Trophoblast cell (in vitro differentiated cells and primary cell): Measurements from ENCODE around the gene C4orf46. TPM values are rescaled to one million over a fixed set of nuclear protein-coding genes. Genes with fewer than 3 reads are reported as not detected.
"Not testable (repeated sequence)": the region's sequence is repeated elsewhere in the genome, so short reads cannot be mapped to it uniquely, and the experiment has no call there.

Experiments used
- DNase-seq, 2 donors: peaks; one replicate each; pipeline ENCODE4 v3.0.0-alpha.2; 2016
- H2AFZ ChIP-seq: 2 replicates; pipeline ENCODE4 v1.6.1; 2013; ENCODE audit warnings: low read length, moderate library complexity, mild to moderate bottlenecking; ENCODE audit not compliant: insufficient read depth, poor library complexity
- H2AK5ac ChIP-seq: 2 replicates; pipeline ENCODE4 v1.6.1; 2013; ENCODE audit warnings: mild to moderate bottlenecking, low read length
- H2BK120ac ChIP-seq: 2 replicates; pipeline ENCODE4 v1.6.1; 2013; ENCODE audit warnings: low read length, mild to moderate bottlenecking, moderate library complexity; ENCODE audit not compliant: insufficient read depth, poor library complexity
- H2BK12ac ChIP-seq: 2 replicates; pipeline ENCODE4 v1.6.1; 2013; ENCODE audit warnings: mild to moderate bottlenecking, low read length, moderate library complexity
- H2BK5ac ChIP-seq: 2 replicates; pipeline ENCODE4 v1.6.1; 2013; ENCODE audit warnings: low read length, low read depth, moderate library complexity, mild to moderate bottlenecking; ENCODE audit not compliant: poor library complexity
- H3K14ac ChIP-seq: 2 replicates; pipeline ENCODE4 v1.6.1; 2013; ENCODE audit warnings: mild to moderate bottlenecking, low read length
- H3K18ac ChIP-seq: 2 replicates; pipeline ENCODE4 v1.6.1; 2013; ENCODE audit warnings: mild to moderate bottlenecking, low read length
- H3K23ac ChIP-seq: 2 replicates; pipeline ENCODE4 v1.6.1; 2013; ENCODE audit warnings: low read length
- H3K27ac ChIP-seq: 2 replicates; pipeline ENCODE4 v1.5.1; 2013; ENCODE audit warnings: low read depth, mild to moderate bottlenecking, inconsistent platforms, low read length, moderate library complexity
- H3K27me3 ChIP-seq: 2 replicates; pipeline ENCODE4 v1.6.1; 2013; ENCODE audit warnings: inconsistent platforms, mild to moderate bottlenecking, low read length, moderate library complexity; ENCODE audit not compliant: insufficient read depth
- H3K36me3 ChIP-seq, 2 experiments: 1 replicate in 1 of 2; 2 replicates in 1 of 2; pipeline ENCODE4 v1.6.1; 2013; ENCODE audit warnings: low read length in 2 of 2, mild to moderate bottlenecking in 2 of 2, moderate library complexity in 1 of 2; ENCODE audit not compliant: insufficient read depth in 2 of 2, control insufficient read depth in 1 of 2
- H3K4ac ChIP-seq: 2 replicates; pipeline ENCODE4 v1.6.1; 2013; ENCODE audit warnings: low read depth, mild to moderate bottlenecking, low read length, moderate library complexity
- H3K4me1 ChIP-seq, 2 experiments: 1 replicate in 1 of 2; 2 replicates in 1 of 2; pipeline ENCODE4 v1.6.1; 2013; ENCODE audit warnings: low read length in 2 of 2, mild to moderate bottlenecking in 2 of 2, moderate library complexity in 1 of 2; ENCODE audit not compliant: insufficient read depth in 2 of 2, control insufficient read depth in 1 of 2
- H3K4me2 ChIP-seq: 2 replicates; pipeline ENCODE4 v1.6.1; 2013; ENCODE audit warnings: inconsistent platforms, mild to moderate bottlenecking, low read length, moderate library complexity
- H3K4me3 ChIP-seq: 2 replicates; pipeline ENCODE4 v1.5.1; 2013; ENCODE audit warnings: mild to moderate bottlenecking, low read depth, low read length, inconsistent platforms
- H3K79me1 ChIP-seq: one replicate; pipeline ENCODE4 v1.6.1; 2013; ENCODE audit warnings: low read length
- H3K79me2 ChIP-seq: 2 replicates; pipeline ENCODE4 v1.6.1; 2013; ENCODE audit warnings: low read length, mild to moderate bottlenecking; ENCODE audit not compliant: control insufficient read depth, insufficient read depth, poor library complexity
- H3K9ac ChIP-seq: 2 replicates; pipeline ENCODE4 v1.6.1; 2013; ENCODE audit warnings: mild to moderate bottlenecking, low read length
- H3K9me3 ChIP-seq: 2 replicates; pipeline ENCODE4 v1.6.1; 2013; ENCODE audit warnings: low read depth, mild to moderate bottlenecking, control low read depth, inconsistent platforms, low read length; ENCODE audit not compliant: insufficient read depth
- H4K12ac ChIP-seq: 2 replicates; pipeline ENCODE4 v1.6.1; 2013; ENCODE audit warnings: low read depth, mild to moderate bottlenecking, low read length, moderate library complexity
- H4K8ac ChIP-seq: 2 replicates; pipeline ENCODE4 v1.6.1; 2013; ENCODE audit warnings: low read depth, mild to moderate bottlenecking, low read length, moderate library complexity
- H4K91ac ChIP-seq: one replicate; pipeline ENCODE4 v1.6.1; 2013; ENCODE audit warnings: low read depth, mild to moderate bottlenecking, low read length, moderate library complexity
- WGBS: extraction: QIAGEN DNeasy Blood & Tissue Kit; methylation state at CpG from one replicate; pipeline ENCODE4 v1.1.7; 2013; ENCODE audit warnings: missing lambda C conversion rate; ENCODE audit not compliant: insufficient read length, insufficient coverage; ENCODE audit errors: extremely low coverage; 5-methylcytosine and 5-hydroxymethylcytosine counted together
- polyA plus RNA-seq: library from polyadenylated mRNA; stranded (reverse); fragments of 200-250 nt; gene quantifications from 2 replicates; pipeline ENCODE4 v1.2.3, GENCODE V29; 2013

Gene C4orf46
- polyA plus RNA-seq: 10.3 TPM in 2 replicates

- peak within 1 kb of the TSS; percentile 49 for H4K12ac ChIP-seq
- H3K18ac ChIP-seq: peak within 1 kb of the TSS; percentile 40
- H3K79me1 ChIP-seq: peaks cover 6% of the 10 kb centered on the region
- H3K9ac ChIP-seq: peak within 1 kb of the TSS; percentile 75
- no peaks in the 10 kb centered on the region for H3K27me3 ChIP-seq
- no peak within 1 kb of the TSS for H3K23ac ChIP-seq
- no peak for DNase-seq
- peak within 1 kb of the TSS; percentile 96 for H3K4me3 ChIP-seq
- WGBS: no CpG with 5 or more reads among the region's 20 CpGs
- H3K36me3 ChIP-seq: no peaks in the 10 kb centered on the region
- peak within 1 kb of the TSS; percentile 86 for H2AFZ ChIP-seq
- peaks cover 0 to 3% of the 10 kb centered on the region in 2 experiments for H3K4me1 ChIP-seq
- H3K14ac ChIP-seq: peak within 1 kb of the TSS; percentile 64
- H4K8ac ChIP-seq: peak within 1 kb of the TSS; percentile 68
- H2AK5ac ChIP-seq: no peak within 1 kb of the TSS
- H2BK5ac ChIP-seq: peak within 1 kb of the TSS; percentile 42
- peak within 1 kb of the TSS; percentile 61 for H3K27ac ChIP-seq
- peaks cover 4% of the 10 kb centered on the region for H3K79me2 ChIP-seq
- H3K9me3 ChIP-seq: no peaks in the 10 kb centered on the region
- H3K4me2 ChIP-seq: peak within 1 kb of the TSS; percentile 77
- H3K4ac ChIP-seq: peak within 1 kb of the TSS; percentile 64
- H4K91ac ChIP-seq: peak within 1 kb of the TSS; percentile 46
- no peak within 1 kb of the TSS for H2BK12ac ChIP-seq
- peak within 1 kb of the TSS; percentile 14 for H2BK120ac ChIP-seq
Observed at GRCh38 chr4:158671665-158671914, at the start of gene C4orf46. Gene C4orf46, minus strand, starts transcription at chr4:158671887. Its CDS starts 86 bp downstream, at chr4:158671801.

DNA sequence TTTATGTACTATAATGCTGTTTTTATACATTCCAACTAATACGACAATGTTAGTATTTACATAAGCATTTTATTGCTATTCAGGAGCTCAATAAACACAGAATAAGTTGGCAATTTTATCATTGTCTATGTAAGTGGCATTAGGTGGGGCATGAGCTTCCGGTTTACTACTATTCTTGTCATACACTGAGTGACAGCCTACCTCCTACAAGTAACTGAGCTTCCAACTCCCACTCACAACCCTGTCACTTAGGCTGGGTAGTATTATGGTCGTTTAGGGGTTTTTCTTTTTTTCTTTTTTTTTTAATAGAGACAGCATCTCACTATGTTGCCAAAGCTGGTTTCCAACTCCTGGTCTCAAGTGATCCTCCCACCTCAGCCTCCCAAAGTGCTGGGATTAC lies 44.1 kb upstream of the C4orf46 start:
- Histone ChIP-seq H3K4ac (no peak overlapping the region), H2AK5ac (no peak overlapping the region), H4K8ac (no peak overlapping the region), H3K9me3 (no peaks in the 10 kb centered on the region), H3K14ac (no peak overlapping the region), H3K18ac (no peak overlapping the region), H2BK12ac (no peak overlapping the region), H3K27me3 (no peaks in the 10 kb centered on the region), H2BK5ac (no peak overlapping the region), H3K4me1 (no peaks in the 10 kb centered on the region), H3K36me3 (peaks cover 19 to 33% of the 10 kb centered on the region in 2 experiments), H3K4me2 (no peak overlapping the region), H4K91ac (no peak overlapping the region), H3K27ac (no peak overlapping the region), H3K23ac (no peak overlapping the region), H2BK120ac (no peak overlapping the region), H3K9ac (no peak overlapping the region), H3K79me2 (no peaks in the 10 kb centered on the region), H4K12ac (no peak overlapping the region), H3K4me3 (no peak overlapping the region), H3K79me1 (no peaks in the 10 kb centered on the region), H2AFZ (no peak overlapping the region)
- no peak for DNase-seq
- WGBS: no CpG with 5 or more reads among the region's 3 CpGs

GRCh38 chr4:158714937-158715336 lies 43.2 kb upstream of the C4orf46 start:
- peaks cover 19 to 33% of the 10 kb centered on the region in 2 experiments for H3K36me3 ChIP-seq
- no peak overlapping the region for H4K8ac ChIP-seq
- no peak overlapping the region for H2AFZ ChIP-seq
- no peaks in the 10 kb centered on the region for H3K79me1 ChIP-seq
- no peaks in the 10 kb centered on the region for H3K9me3 ChIP-seq
- H3K9ac ChIP-seq: no peak overlapping the region
- no peak overlapping the region for H3K27ac ChIP-seq
- no peak overlapping the region for H2BK120ac ChIP-seq
- H3K4ac ChIP-seq: no peak overlapping the region
- H3K18ac ChIP-seq: no peak overlapping the region
- no peaks in the 10 kb centered on the region for H3K27me3 ChIP-seq
- H4K12ac ChIP-seq: no peak overlapping the region
- no peak overlapping the region for H2BK12ac ChIP-seq
- H3K23ac ChIP-seq: no peak overlapping the region
- H3K4me2 ChIP-seq: no peak overlapping the region
- H2AK5ac ChIP-seq: no peak overlapping the region
- no peak overlapping the region for H4K91ac ChIP-seq
- H3K4me1 ChIP-seq: no peaks in the 10 kb centered on the region
- no peaks in the 10 kb centered on the region for H3K79me2 ChIP-seq
- WGBS: no CpG with 5 or more reads among the region's 4 CpGs
- H3K4me3 ChIP-seq: no peak overlapping the region
- H3K14ac ChIP-seq: no peak overlapping the region
- no peak for DNase-seq
- no peak overlapping the region for H2BK5ac ChIP-seq

DNA sequence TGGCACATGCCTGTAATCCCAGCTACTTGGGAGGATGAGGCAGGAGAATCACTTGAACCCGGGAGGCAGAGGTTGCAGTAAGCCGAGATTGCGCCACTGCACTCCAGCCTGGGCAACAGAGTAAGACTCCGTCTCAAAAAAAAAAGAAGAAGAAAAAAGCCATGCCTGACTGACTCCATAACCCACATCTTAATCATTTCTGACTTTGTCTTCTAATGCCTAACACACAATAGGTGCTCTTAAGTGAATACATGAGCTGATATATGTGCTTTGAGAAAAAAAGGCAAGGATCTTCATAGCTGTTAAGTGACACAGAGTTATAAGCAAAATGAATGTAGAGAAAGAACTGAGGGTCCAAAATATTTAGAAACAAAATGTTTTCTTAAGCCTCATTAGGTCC lies 40.9 kb upstream of the C4orf46 start:
- H3K23ac ChIP-seq, H3K79me2 ChIP-seq, H3K4me1 ChIP-seq, H2AFZ ChIP-seq, H4K12ac ChIP-seq, H2BK5ac ChIP-seq, H3K14ac ChIP-seq, H3K9me3 ChIP-seq, H3K18ac ChIP-seq, H4K91ac ChIP-seq, H2BK12ac ChIP-seq, H3K9ac ChIP-seq, H3K27me3 ChIP-seq, DNase-seq, H3K79me1 ChIP-seq, H3K4me3 ChIP-seq, H2AK5ac ChIP-seq, H3K4ac ChIP-seq, H3K4me2 ChIP-seq, H2BK120ac ChIP-seq, H4K8ac ChIP-seq, H3K27ac ChIP-seq: not testable (repeated sequence)
- peaks cover 19 to 29% of the 10 kb centered on the region in 2 experiments for H3K36me3 ChIP-seq
- WGBS: no CpG with 5 or more reads among the region's 4 CpGs
